ENCODE measurements around the gene PTH.

DNA sequence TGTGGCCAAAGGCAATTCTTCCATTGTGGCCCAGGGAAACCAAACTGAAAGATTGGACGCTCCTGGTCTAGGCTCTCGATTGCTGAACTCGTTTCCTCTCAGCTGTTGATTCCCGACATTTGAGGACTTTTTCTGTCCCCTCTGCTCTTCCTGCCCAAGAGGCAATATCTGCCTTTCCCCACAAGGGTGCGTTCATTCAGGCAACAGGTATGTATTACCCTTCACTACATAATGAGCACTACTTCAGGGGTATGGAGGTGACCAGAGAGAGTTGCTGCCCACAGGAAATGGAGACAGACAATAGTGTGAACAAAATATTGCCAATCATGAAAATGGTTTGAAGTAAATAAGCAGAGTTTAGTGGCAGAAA is 8.2 kb downstream of the PTH start:
- TF ChIP-seq, protein P1, sequence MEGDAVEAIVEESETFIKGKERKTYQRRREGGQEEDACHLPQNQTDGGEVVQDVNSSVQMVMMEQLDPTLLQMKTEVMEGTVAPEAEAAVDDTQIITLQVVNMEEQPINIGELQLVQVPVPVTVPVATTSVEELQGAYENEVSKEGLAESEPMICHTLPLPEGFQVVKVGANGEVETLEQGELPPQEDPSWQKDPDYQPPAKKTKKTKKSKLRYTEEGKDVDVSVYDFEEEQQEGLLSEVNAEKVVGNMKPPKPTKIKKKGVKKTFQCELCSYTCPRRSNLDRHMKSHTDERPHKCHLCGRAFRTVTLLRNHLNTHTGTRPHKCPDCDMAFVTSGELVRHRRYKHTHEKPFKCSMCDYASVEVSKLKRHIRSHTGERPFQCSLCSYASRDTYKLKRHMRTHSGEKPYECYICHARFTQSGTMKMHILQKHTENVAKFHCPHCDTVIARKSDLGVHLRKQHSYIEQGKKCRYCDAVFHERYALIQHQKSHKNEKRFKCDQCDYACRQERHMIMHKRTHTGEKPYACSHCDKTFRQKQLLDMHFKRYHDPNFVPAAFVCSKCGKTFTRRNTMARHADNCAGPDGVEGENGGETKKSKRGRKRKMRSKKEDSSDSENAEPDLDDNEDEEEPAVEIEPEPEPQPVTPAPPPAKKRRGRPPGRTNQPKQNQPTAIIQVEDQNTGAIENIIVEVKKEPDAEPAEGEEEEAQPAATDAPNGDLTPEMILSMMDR (IDR thresholded peaks at IDR 0.05; ENCODE audit: insufficient read depth, low read depth, low read length), result no peak
- no peak for TF ChIP-seq EZH2 (IDR thresholded peaks at IDR 0.05; ENCODE audit: insufficient read depth, low read length)

All from astrocyte (in vitro differentiated cells and primary cell).